HG03575 (cell line): ENCODE data around the gene BAMBI.
"Not testable (repeated sequence)": the region's sequence is repeated elsewhere in the genome, so short reads cannot be mapped to it uniquely, and the experiment has no call there.

Source experiments
- ATAC-seq: cut with Tn5 transposase; IDR thresholded peaks from one replicate; pipeline ENCODE4 v1.9.1; 2021; ENCODE audit not compliant: unreplicated experiment, insufficient number of reproducible peaks, low FRiP score; ENCODE audit errors: extremely low read depth

The BAMBI gene

GRCh38 chr10:28676968-28677887 lies at the start of gene BAMBI:
BAMBI (plus strand) TSS chr10:28677521; CDS start chr10:28677898, 377 bp downstream.
- peak; percentile 78 for ATAC-seq

DNA sequence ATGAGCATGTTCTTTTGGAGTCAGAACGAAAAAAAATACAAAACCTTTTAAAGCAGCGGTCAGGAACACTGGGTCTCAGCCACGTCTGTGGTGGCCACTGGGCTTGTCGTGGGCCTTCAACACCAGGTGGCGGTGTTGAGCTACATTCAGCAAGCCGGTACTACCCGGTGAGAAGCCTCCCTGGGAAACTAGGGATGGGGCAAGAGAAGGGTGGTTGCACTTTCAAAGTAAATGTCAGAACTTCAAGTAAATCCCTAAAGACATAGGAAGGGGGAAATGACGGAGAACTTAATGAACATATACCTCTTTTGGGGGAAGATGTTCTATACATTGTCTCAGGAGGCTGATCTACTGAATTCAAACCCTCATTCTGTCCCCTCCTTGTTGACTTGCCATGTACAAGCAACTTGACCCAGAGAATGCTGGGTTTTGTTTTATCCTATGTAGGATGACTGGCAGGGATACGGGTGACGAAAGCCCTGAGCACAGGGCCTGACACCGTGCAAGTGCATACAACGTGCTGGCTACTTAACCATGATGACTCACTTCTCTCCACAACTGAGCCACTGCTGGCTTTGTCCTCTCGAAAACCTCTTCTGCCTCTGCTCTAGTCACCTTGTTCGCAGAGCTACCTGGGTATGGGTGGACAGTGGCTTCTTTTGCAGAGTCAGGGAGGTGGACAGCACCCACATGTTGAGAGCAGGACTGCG lies 49.0 kb upstream of the BAMBI start:
- ATAC-seq, result no peak

DNA sequence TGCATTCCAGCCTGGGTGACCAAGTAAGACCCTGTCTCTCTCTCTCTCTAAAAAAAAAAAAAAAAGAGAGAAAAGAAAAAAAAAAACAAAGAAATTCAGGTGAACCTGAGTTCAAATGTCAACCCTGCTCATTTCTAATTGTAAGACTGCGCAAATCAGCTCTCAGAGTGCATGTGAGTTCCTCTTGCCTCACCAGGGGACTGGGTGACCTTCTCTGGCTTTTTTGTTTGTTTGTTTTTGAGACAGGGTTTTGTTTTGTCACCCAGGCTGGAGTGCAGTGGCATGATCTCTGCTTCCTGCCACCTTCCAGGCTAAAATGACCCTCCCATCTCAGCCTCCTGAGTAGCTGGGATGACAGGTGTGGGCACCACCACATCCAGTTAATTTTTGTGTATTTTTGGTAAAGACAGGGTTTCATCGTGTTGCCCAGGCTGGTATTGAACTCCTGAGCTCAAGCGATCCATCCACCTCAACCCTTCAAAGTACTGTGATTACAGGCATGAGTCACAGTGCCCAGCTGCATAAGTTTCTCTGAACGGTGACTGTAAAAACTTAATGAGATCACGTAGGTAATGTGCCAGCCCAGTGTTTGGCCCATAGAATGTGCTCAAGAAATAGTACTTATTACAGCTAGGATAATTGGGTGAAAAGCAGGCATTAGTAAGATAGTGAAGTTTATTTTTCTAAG lies 45.3 kb upstream of the BAMBI start:
- ATAC-seq, result no peak

DNA sequence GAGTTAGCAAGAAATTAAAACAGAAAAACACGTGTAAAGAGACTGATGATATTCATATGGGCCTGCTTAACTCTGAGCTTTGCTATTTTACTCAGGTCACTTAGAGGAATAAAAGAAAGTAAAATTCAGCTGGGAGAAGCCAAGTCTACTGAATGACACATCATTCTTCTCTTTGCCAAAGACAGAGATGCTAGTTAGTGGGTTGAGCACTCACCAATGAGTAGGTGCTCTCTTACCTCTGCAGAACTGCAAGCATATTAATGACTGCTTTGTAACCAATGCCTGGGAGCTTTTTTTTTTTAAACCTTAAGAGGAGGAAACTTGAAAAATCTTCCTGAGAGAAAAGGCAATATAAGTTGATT lies 44.8 kb upstream of the BAMBI start:
- ATAC-seq, result no peak

DNA sequence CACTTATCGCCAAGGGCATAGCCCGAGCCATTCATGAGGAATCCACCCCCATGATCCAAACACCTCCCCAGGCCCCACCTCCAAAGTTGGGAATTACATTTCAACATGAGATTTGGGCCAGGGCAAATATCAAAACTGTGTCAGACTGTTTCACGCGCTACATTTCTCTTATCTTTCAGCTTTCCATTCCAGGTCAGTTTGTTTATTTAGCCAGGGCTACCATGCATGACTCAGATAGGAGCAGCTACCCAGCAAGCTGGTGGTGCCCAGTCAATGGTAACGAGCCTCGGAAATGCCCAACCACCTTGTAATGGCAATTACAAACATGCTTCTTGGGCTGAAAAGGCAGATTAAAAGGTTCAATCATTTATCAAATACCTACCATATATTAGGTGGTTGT lies 43.6 kb upstream of the BAMBI start:
- ATAC-seq, result no peak

DNA sequence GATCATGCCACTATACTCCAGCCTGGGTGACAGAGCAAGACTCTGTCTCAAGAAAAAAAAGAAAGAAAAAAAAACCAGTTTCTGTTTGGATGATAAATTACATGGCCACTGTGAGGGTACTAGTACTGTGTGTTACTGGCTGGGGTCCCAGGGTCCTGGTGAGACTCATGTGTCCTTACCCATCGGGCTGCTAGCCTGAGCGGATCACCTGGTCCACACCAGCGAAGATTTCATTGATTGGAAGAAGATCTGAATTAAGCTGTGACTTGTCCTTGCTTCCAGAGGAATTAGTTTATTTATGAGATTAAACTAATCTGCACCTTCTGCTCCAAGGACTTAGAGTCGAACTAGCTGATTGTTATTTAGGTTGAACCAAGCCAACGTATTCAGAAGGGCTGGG lies 40.0 kb upstream of the BAMBI start:
- no peak for ATAC-seq

GRCh38 chr10:28638392-28638791 lies 38.9 kb upstream of the BAMBI start:
- no peak for ATAC-seq

DNA sequence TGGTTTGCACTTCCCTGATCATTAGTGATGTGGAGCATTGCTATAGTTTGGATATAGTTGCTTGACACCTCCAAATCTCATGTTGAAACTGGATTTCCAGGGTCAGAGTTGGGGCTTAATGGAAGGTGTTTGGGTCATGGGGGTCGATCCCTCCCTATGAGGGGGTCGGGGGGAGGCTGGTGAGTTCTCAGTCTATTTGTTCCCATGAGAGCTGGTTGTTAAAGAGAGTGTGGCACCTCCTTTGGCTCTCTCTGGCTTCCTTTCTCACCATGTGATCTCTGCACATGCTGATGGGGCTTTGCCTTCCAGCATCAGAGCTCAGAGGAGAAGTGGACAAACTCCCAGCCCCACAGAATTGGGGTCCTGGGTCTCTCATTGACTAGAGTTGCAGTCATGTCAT lies 36.8 kb upstream of the BAMBI start:
- no peak for ATAC-seq

- ATAC-seq, result no peak
Measured at GRCh38 chr10:28644647-28645046, 32.7 kb upstream of the BAMBI start.

GRCh38 chr10:28652106-28652505 lies 25.2 kb upstream of the BAMBI start:
- ATAC-seq, result no peak

- no peak for ATAC-seq
Measured at GRCh38 chr10:28652703-28653102, 24.6 kb upstream of the BAMBI start.

DNA sequence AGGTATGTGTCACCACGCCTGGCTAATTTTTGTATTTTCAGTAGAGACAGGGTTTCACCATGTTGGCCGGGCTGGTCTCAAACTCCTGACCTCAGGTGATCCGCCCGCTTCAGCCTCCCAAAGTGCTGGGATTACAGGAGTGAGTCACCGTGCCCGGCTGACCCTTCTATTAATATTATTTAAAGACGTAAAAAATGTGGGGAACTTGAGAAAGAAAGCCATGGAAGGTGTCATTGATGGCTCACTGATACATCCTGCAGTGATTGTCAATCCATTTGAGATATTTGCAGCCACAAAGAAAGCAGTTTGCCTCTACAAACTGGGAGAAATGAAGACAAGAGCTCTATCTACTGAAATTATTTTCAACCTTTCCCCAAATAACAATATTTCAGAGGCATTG lies 18.5 kb upstream of the BAMBI start:
- not testable (repeated sequence) for ATAC-seq

DNA sequence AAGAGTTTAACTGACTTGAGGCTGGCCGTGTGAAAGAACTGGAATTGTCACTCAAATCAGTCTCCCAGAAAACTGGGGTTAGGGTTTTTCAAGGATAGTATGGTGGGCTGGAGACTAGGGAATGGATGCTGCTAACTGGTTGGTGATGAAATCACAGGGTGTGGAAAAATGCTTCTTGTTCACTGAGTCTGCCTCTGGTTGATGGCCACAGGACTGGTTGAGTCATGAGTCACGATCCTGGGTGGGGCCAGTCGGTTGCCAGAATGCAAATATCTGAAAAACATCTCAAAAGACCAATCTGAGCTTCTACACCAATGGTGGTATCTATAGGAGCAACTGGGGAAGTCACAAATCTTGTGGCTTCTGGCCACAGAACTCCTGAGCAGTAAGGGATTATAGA lies 16.3 kb upstream of the BAMBI start:
- ATAC-seq, result no peak

DNA sequence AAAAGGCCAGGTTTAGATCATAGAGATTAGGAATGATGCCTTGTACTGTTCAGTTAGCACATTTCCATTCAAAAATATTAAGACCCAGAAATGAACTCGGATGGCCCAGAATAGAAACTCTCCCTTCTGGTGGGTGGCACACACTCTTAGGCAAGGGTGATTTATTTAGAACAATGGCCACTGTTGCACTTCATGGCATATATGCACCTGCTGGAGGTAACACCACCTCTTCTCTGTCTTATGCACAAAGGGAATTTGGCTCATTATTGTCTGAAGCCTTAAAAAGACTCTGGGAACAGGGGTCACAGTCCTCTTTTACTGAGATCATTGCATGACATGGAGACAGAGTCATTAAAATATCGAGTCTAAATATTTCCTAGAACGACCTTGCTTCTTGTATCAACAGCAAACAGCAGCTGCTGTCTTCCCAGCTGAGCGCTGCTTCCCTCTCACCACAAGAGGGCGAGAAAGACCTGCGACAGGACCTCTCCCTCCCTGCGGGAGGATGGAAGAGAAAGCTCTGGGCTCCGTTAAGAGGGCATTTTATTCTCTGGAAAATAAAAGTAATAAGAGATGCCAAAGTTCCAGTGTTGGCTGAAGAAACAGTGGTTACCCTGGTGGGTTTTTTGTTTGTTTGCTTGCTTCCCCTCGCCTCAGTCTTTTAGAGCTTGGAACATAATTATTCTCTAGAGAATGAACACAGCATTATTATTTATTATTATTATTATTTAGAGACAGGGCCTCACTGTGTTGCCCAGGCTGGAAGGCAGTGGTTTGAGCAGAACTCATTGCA lies 13.5 kb upstream of the BAMBI start:
- ATAC-seq, result no peak

GRCh38 chr10:28664369-28664740 lies 13.0 kb upstream of the BAMBI start:
- no peak for ATAC-seq

DNA sequence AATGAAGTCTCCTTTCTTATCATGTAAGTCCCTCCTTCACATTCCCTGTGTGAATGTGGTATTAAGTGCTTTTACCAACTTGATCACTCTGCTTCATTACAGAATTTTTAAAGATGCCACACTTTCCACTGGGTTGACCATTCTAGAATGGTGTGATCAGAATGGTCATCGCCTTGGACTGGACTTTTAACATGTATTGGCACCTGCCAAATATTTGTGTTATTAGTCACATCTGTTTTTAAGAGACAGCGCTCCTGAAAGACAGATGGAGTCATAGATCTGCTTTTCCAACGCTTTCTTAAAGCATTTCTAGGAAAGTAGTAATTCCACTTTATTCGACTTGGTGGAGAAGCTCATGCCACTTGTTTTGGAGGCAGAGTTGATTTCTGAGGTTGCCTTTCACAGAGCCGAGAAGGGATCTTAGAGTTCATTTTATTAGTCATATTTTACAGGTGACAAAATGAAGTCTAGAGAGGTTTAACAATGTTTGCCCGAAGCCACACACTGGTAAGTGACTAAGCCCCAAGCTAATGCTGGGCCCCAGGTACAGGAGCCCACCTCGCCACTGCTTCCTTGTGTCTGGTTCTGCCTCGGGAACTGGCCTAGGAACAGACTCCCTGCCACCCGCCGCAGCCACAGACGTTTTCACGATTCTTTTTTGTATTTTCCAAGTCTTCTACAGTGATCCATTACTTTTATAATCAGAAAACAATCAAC lies 10.4 kb upstream of the BAMBI start:
- no peak for ATAC-seq

DNA sequence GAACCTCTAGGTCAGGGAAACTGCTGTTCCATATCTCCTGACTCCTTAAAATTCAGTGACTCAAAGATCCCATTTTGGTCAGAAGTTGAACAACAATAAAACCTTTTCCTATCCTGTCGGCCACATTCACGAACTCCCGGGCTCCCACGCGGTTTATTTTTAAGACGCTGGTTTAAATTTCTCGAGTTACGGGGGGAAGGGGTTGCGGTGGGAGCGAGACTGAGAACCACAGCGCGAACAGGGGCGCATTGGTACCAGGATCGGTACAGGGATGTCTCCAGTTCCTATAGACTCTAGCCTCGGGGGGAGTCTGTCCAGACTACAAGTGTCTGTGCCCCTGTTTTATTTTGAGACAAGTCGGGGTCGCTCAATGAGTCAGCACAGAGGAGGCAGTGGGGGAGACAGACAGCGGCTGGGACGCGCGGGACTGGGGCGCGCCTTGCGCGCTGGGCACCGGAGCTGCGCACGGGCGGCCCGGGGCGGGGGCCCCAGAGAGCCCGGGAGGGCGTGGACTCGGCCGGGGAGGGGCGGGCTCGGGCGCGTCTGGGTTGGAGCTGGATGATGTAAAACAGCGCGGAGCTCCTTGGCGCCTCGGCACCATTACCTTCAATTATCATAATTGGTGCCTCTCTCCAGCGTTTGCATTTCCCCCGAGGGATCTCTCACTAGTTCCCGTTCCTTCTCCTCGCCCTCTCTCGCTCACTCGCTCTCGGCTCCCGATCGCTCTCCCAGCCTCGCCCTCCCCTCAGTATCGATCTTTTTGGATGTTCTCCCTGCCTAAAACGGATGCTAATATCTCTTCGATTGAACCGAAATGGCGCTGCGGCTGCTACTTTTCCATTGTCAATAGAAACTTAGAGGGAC lies 8.7 kb upstream of the BAMBI start:
- no peak for ATAC-seq
